Panc1 (cell line): ENCODE results near the gene POLR3A.

Source experiments
- POLR2AphosphoS5 ChIP-seq: IDR thresholded peaks from 2 replicates; pipeline ENCODE4 v1.6.1; 2012; ENCODE audit warnings: mild to moderate bottlenecking, low read depth, low read length, moderate library complexity
- SIN3A ChIP-seq: IDR thresholded peaks from 2 replicates; pipeline ENCODE4 v1.6.1; 2012; ENCODE audit warnings: low read depth, mild to moderate bottlenecking, low read length, moderate library complexity, borderline replicate concordance; ENCODE audit not compliant: insufficient read depth
- TCF7L2 ChIP-seq: IDR thresholded peaks from 2 replicates; pipeline ENCODE4 v1.6.1; 2011; ENCODE audit warnings: mild to moderate bottlenecking, low read depth, low read length, inconsistent platforms
- TF ChIP-seq, protein P1 (sequence below): fragments of 450-650 bp; IDR thresholded peaks from 2 replicates; pipeline ENCODE4 v1.5.1; 2017; ENCODE audit warnings: mild to moderate bottlenecking
- TF ChIP-seq, protein P2 (sequence below), 2 experiments: IDR thresholded peaks; 2 replicates each; pipeline ENCODE4 v1.6.1; 2011 to 2012; ENCODE audit warnings: low read depth in 2 of 2, control low read depth in 1 of 2, low read length in 1 of 2, mild to moderate bottlenecking in 1 of 2, moderate library complexity in 1 of 2; ENCODE audit not compliant: insufficient read depth in 1 of 2

DNA sequence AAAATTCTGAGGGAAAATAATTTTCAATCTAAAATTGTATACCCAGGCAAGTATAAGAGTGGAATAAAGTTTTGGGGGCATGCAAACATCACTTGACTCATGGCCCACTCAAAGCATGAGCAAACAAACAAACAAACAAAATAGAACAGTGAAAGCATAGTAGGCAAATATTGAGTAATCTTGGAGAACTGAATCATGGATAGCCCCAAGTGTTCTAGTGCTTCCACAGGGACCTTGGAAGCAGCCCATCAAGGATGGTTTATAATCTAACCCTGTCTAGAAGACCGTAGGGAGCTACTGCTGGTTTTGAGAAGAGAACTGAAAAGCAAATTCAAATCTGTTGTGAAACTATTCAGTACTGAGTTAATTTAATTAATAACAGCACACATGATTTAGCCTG lies 22.1 kb downstream of the POLR3A start:
- TF ChIP-seq SIN3A: no peak
- TF ChIP-seq, protein P1, sequence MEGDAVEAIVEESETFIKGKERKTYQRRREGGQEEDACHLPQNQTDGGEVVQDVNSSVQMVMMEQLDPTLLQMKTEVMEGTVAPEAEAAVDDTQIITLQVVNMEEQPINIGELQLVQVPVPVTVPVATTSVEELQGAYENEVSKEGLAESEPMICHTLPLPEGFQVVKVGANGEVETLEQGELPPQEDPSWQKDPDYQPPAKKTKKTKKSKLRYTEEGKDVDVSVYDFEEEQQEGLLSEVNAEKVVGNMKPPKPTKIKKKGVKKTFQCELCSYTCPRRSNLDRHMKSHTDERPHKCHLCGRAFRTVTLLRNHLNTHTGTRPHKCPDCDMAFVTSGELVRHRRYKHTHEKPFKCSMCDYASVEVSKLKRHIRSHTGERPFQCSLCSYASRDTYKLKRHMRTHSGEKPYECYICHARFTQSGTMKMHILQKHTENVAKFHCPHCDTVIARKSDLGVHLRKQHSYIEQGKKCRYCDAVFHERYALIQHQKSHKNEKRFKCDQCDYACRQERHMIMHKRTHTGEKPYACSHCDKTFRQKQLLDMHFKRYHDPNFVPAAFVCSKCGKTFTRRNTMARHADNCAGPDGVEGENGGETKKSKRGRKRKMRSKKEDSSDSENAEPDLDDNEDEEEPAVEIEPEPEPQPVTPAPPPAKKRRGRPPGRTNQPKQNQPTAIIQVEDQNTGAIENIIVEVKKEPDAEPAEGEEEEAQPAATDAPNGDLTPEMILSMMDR: no peak
- TF ChIP-seq, protein P2, sequence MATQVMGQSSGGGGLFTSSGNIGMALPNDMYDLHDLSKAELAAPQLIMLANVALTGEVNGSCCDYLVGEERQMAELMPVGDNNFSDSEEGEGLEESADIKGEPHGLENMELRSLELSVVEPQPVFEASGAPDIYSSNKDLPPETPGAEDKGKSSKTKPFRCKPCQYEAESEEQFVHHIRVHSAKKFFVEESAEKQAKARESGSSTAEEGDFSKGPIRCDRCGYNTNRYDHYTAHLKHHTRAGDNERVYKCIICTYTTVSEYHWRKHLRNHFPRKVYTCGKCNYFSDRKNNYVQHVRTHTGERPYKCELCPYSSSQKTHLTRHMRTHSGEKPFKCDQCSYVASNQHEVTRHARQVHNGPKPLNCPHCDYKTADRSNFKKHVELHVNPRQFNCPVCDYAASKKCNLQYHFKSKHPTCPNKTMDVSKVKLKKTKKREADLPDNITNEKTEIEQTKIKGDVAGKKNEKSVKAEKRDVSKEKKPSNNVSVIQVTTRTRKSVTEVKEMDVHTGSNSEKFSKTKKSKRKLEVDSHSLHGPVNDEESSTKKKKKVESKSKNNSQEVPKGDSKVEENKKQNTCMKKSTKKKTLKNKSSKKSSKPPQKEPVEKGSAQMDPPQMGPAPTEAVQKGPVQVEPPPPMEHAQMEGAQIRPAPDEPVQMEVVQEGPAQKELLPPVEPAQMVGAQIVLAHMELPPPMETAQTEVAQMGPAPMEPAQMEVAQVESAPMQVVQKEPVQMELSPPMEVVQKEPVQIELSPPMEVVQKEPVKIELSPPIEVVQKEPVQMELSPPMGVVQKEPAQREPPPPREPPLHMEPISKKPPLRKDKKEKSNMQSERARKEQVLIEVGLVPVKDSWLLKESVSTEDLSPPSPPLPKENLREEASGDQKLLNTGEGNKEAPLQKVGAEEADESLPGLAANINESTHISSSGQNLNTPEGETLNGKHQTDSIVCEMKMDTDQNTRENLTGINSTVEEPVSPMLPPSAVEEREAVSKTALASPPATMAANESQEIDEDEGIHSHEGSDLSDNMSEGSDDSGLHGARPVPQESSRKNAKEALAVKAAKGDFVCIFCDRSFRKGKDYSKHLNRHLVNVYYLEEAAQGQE (IDR thresholded peaks at IDR 0.05; ENCODE audit: insufficient read depth in 1 of 2, low read depth in 2 of 2, low read length in 1 of 2): no peak
- TF ChIP-seq POLR2AphosphoS5: no peak
- no peak for TF ChIP-seq TCF7L2
